H1 (cell line): ENCODE results near the gene CLTCL1. TPM values are rescaled to one million over a fixed set of nuclear protein-coding genes. Genes with fewer than 3 reads are reported as not detected.

Experiments used
- CTCF ChIA-PET: fragments of 300-600 bp; sonication (Branson Sonifier 250); formaldehyde crosslinking; loops from one replicate; lab custom pipeline; 2021; ENCODE audit not compliant: partially characterized antibody; lab: Charles Lee
- POLR2A ChIA-PET: fragments of 300-600 bp; sonication (Branson Sonifier 250); formaldehyde crosslinking; loops from one replicate; lab custom pipeline; 2021; ENCODE audit warnings: inconsistent platforms; ENCODE audit not compliant: partially characterized antibody; lab: Charles Lee
- DNase-seq, 2 experiments: peaks; one replicate each; pipeline versions ENCODE4 v3.0.0 to v3.0.0-alpha.2; 2010 to 2022; ENCODE audit warnings: low spot score in 2 of 2, low read depth in 1 of 2, mixed read lengths in 1 of 2
- FAIRE-seq: peaks from 2 replicates; lab custom pipeline; 2011; peaks lifted over from hg19 to GRCh38; lab: Jason Lieb, UNC
- H2AFZ ChIP-seq: 2 replicates; pipeline ENCODE4 v1.8.1; 2012; ENCODE audit warnings: low read length, inconsistent platforms
- H2AK5ac ChIP-seq: 2 replicates; pipeline ENCODE4 v1.6.1; 2013; ENCODE audit warnings: low read depth, low read length
- H2BK120ac ChIP-seq: replicated peaks from 2 replicates; pipeline ENCODE3; 2013; ENCODE audit warnings: low read depth, low read length, inconsistent platforms
- H2BK12ac ChIP-seq: 2 replicates; pipeline ENCODE4 v1.6.1; 2013; ENCODE audit warnings: low read depth, low read length
- H2BK15ac ChIP-seq: 2 replicates; pipeline ENCODE4 v1.6.1; 2013; ENCODE audit warnings: low read length
- H2BK20ac ChIP-seq: 2 replicates; pipeline ENCODE4 v1.6.1; 2013; ENCODE audit warnings: low read length
- H2BK5ac ChIP-seq: 2 replicates; pipeline ENCODE4 v1.6.1; 2013; ENCODE audit warnings: low read depth, low read length
- H3K14ac ChIP-seq: 2 replicates; pipeline ENCODE4 v1.6.1; 2013; ENCODE audit warnings: inconsistent platforms; ENCODE audit not compliant: insufficient read length
- H3K18ac ChIP-seq: 2 replicates; pipeline ENCODE4 v1.6.1; 2013; ENCODE audit warnings: low read length; ENCODE audit errors: extremely low read depth
- H3K23ac ChIP-seq: 2 replicates; pipeline ENCODE4 v1.6.1; 2013; ENCODE audit warnings: inconsistent platforms; ENCODE audit not compliant: insufficient read length
- H3K23me2 ChIP-seq: 2 replicates; pipeline ENCODE4 v1.6.1; 2013; ENCODE audit warnings: low read depth, low read length
- H3K27ac ChIP-seq: 2 replicates; pipeline ENCODE4 v1.6.1; 2011; ENCODE audit warnings: low read depth, low read length, inconsistent platforms
- H3K27me3 ChIP-seq, 4 experiments: replicated peaks in 1 of 4; 1 replicate in 1 of 4; 2 replicates in 3 of 4; pipeline versions ENCODE4 v1.6.1 to v1.8.1; 2011 to 2013; ENCODE audit warnings: low read length in 3 of 4, mild to moderate bottlenecking in 3 of 4, inconsistent platforms in 2 of 4, mixed read lengths in 2 of 4, moderate library complexity in 1 of 4; ENCODE audit not compliant: control insufficient read depth in 3 of 4, insufficient read depth in 3 of 4; ENCODE audit errors: extremely low read depth in 1 of 4
- H3K36me3 ChIP-seq, 4 experiments: 2 replicates each; pipeline versions ENCODE4 v1.6.1 to v1.8.1; 2011 to 2013; ENCODE audit warnings: mild to moderate bottlenecking in 4 of 4, low read length in 3 of 4, moderate library complexity in 2 of 4, control low read depth in 1 of 4, inconsistent platforms in 1 of 4; ENCODE audit not compliant: insufficient read depth in 4 of 4, control insufficient read depth in 2 of 4
- H3K4ac ChIP-seq: replicated peaks from 2 replicates; pipeline ENCODE3; 2013; ENCODE audit warnings: low read length, low read depth, mixed read lengths, inconsistent platforms; ENCODE audit not compliant: insufficient read length
- H3K4me1 ChIP-seq, 4 experiments: replicated peaks in 1 of 4; 1 replicate in 1 of 4; 2 replicates in 3 of 4; pipeline versions ENCODE4 v1.6.1 to v1.8.1; 2011 to 2013; ENCODE audit warnings: low read length in 3 of 4, inconsistent platforms in 2 of 4, mixed read lengths in 1 of 4; ENCODE audit not compliant: insufficient read depth in 4 of 4, control insufficient read depth in 3 of 4
- H3K4me2 ChIP-seq, 2 experiments: 2 replicates each; pipeline versions ENCODE4 v1.6.1 to v1.8.1; 2011 to 2013; ENCODE audit warnings: low read depth in 2 of 2, low read length in 2 of 2, control low read depth in 1 of 2, inconsistent platforms in 1 of 2, mild to moderate bottlenecking in 1 of 2; ENCODE audit not compliant: insufficient read depth in 1 of 2
- H3K4me3 ChIP-seq, 4 experiments: fragments of 200-600, 300-600 bp in 1 of 4; sonication (generic), shearing (Covaris generic), sonication (Bioruptor Twin) in 1 of 4; 2 replicates each; pipeline versions ENCODE4 v1.5.1 to v1.8.1; 2011 to 2016; ENCODE audit warnings: low read length in 4 of 4, low read depth in 3 of 4, control low read depth in 2 of 4, inconsistent platforms in 2 of 4, mild to moderate bottlenecking in 2 of 4, mixed read lengths in 1 of 4, moderate library complexity in 1 of 4; ENCODE audit not compliant: insufficient read depth in 2 of 4; ENCODE audit errors: extremely low read depth in 1 of 4
- H3K56ac ChIP-seq: replicated peaks from 2 replicates; pipeline ENCODE3; 2013; ENCODE audit warnings: low read depth, mild to moderate bottlenecking, mixed read lengths, low read length, inconsistent platforms; ENCODE audit not compliant: insufficient read length
- H3K79me1 ChIP-seq: 2 replicates; pipeline ENCODE4 v1.6.1; 2013; ENCODE audit warnings: low read depth, low read length, control low read depth
- H3K79me2 ChIP-seq, 2 experiments: 2 replicates each; pipeline versions ENCODE4 v1.6.1 to v1.8.1; 2012 to 2013; ENCODE audit warnings: low read length in 2 of 2, mild to moderate bottlenecking in 2 of 2, inconsistent platforms in 1 of 2; ENCODE audit not compliant: insufficient read depth in 2 of 2, control insufficient read depth in 1 of 2
- H3K9ac ChIP-seq, 4 experiments: replicated peaks in 1 of 4; 1 replicate in 1 of 4; 2 replicates in 3 of 4; pipeline versions ENCODE4 v1.6.1 to v1.8.1; 2011 to 2013; ENCODE audit warnings: low read depth in 3 of 4, low read length in 3 of 4, control low read depth in 2 of 4, mild to moderate bottlenecking in 2 of 4, moderate library complexity in 2 of 4, inconsistent platforms in 1 of 4; ENCODE audit errors: extremely low read depth in 1 of 4
- H3K9me3 ChIP-seq, 2 experiments: 2 replicates each; pipeline versions ENCODE4 v1.6.1 to v1.8.1; 2012 to 2013; ENCODE audit warnings: mild to moderate bottlenecking in 2 of 2, moderate library complexity in 2 of 2, control low read depth in 1 of 2, inconsistent platforms in 1 of 2, low read depth in 1 of 2, low read length in 1 of 2, mixed read lengths in 1 of 2; ENCODE audit not compliant: insufficient read depth in 2 of 2
- H4K20me1 ChIP-seq, 2 experiments: replicated peaks in 1 of 2; 2 replicates each; pipeline versions ENCODE3 to v1.8.1; 2011 to 2013; ENCODE audit warnings: inconsistent platforms in 2 of 2, low read length in 2 of 2, mild to moderate bottlenecking in 1 of 2; ENCODE audit not compliant: insufficient read depth in 2 of 2, control insufficient read depth in 1 of 2
- H4K5ac ChIP-seq: 2 replicates; pipeline ENCODE4 v1.6.1; 2013; ENCODE audit warnings: low read length, low read depth, mixed read lengths, inconsistent platforms; ENCODE audit not compliant: insufficient read length
- H4K8ac ChIP-seq: 2 replicates; pipeline ENCODE4 v1.8.0; 2013; ENCODE audit warnings: mild to moderate bottlenecking, moderate library complexity, low read length, inconsistent platforms; ENCODE audit not compliant: insufficient read depth; ENCODE audit errors: extremely low read depth
- H4K91ac ChIP-seq: replicated peaks from 2 replicates; pipeline ENCODE3; 2013; ENCODE audit warnings: low read length, mixed read lengths, inconsistent platforms; ENCODE audit not compliant: insufficient read length
- ATF2 ChIP-seq: IDR thresholded peaks from 2 replicates; pipeline ENCODE4 v1.6.1; 2012; ENCODE audit warnings: low read length, inconsistent platforms
- CREB1 ChIP-seq: IDR thresholded peaks from 2 replicates; pipeline ENCODE4 v1.6.1; 2012; ENCODE audit warnings: inconsistent platforms
- GTF2F1 ChIP-seq: IDR thresholded peaks from 2 replicates; pipeline ENCODE4 v1.6.1; 2012; ENCODE audit warnings: low read depth, low read length, improper control_type of control experiment, borderline replicate concordance
- JUN ChIP-seq: IDR thresholded peaks from 2 replicates; pipeline ENCODE4 v1.6.1; 2011; ENCODE audit warnings: low read depth, mild to moderate bottlenecking, improper control_type of control experiment, low read length
- RBBP5 ChIP-seq: IDR thresholded peaks from 2 replicates; pipeline ENCODE4 v1.7.1; 2012; ENCODE audit warnings: low read depth, mild to moderate bottlenecking, inconsistent platforms, low read length, moderate library complexity, borderline replicate concordance
- RNF2 ChIP-seq: fragments of 200-900, 300-1000 bp; sonication (generic); IDR thresholded peaks from 2 replicates; pipeline ENCODE4 v1.7.1; 2016; ENCODE audit warnings: borderline replicate concordance, low read depth, mild to moderate bottlenecking, antibody characterized with exemption, low read length; ENCODE audit not compliant: poor library complexity, severe bottlenecking; ENCODE audit errors: missing control alignments
- SAP30 ChIP-seq: fragments of 300-600 bp; sonication (generic); IDR thresholded peaks from 2 replicates; pipeline ENCODE4 v1.7.1; 2012; ENCODE audit warnings: low read length, moderate library complexity, mild to moderate bottlenecking, inconsistent platforms; ENCODE audit not compliant: insufficient read depth, insufficient replicate concordance
- SIX5 ChIP-seq: IDR thresholded peaks from 2 replicates; pipeline ENCODE4 v1.6.1; 2011; ENCODE audit warnings: mild to moderate bottlenecking, low read depth, low read length
- SP1 ChIP-seq: IDR thresholded peaks from 2 replicates; pipeline ENCODE4 v1.6.1; 2011; ENCODE audit warnings: low read depth, low read length
- USF2 ChIP-seq: IDR thresholded peaks from 2 replicates; pipeline ENCODE4 v1.6.1; 2011; ENCODE audit warnings: low read length, improper control_type of control experiment
- ZNF274 ChIP-seq: IDR thresholded peaks from 2 replicates; pipeline ENCODE4 v1.7.0; 2012; ENCODE audit warnings: low read length, borderline replicate concordance; ENCODE audit errors: extremely low read depth
- WGBS, 2 experiments: shearing (Covaris generic) in 1 of 2; methylation state at CpG; one replicate each; pipeline versions ENCODE4 v1.1.6 to v1.1.7; 2013 to 2015; ENCODE audit warnings: low lambda C conversion rate in 2 of 2, mixed read lengths in 2 of 2, inconsistent platforms in 1 of 2, low coverage in 1 of 2, missing lambda C conversion rate in 1 of 2; ENCODE audit not compliant: insufficient replicate concordance in 2 of 2, insufficient coverage in 1 of 2, insufficient read length in 1 of 2; ENCODE audit errors: extremely low coverage in 1 of 2, missing lambda C conversion rate in 1 of 2; 5-methylcytosine and 5-hydroxymethylcytosine counted together
- polyA plus RNA-seq, 7 experiments: library from polyadenylated mRNA; depleted of rRNA in 3 of 7; stranded (reverse) in 5 of 7; unstranded in 2 of 7; fragments of >200 nt in 5 of 7; fragments of 200-250 nt in 2 of 7; gene quantifications; 1 replicate in 5 of 7; 2 replicates in 1 of 7; 4 replicates in 1 of 7; pipeline versions ENCODE4 v1.2.1 to v1.2.3, GENCODE V29; 2011 to 2013; ENCODE audit warnings: missing spikeins in 2 of 7, mixed read lengths in 2 of 7
- total RNA-seq: library from RNA; stranded (reverse); fragmentation: NEBNext Ultra II Directional; extraction: Animal tissue kit (Norgen Biotek cat#: 25700); gene quantifications from 2 replicates; pipeline ENCODE4 v1.2.1, GENCODE V29; 2021

Gene CLTCL1
- total and polyA plus RNA-seq, 2 of the 8 experiments (the other 6 are each of a cell fraction or from before 2014, with no cell fraction given), result 12.4 to 17.0 TPM

GRCh38 chr22:19204640-19205039 lies 86.9 kb downstream of the CLTCL1 start:
- no peak overlapping the region for H2BK15ac ChIP-seq
- POLR2A ChIA-PET, result interaction anchor here (0.6 to 1.2 kb wide), 3 partner anchors 10 to 344 kb away, joined by 3 to 4 read pairs (median 3); no protein-coding TSS in a partner anchor
- TF ChIP-seq ZNF274 (no peak), JUN (no peak), SP1 (no peak), RNF2 (no peak), GTF2F1 (no peak), RBBP5 (no peak), USF2 (no peak), SIX5 (no peak), SAP30 (no peak), ATF2 (no peak), CREB1 (no peak)

More at GRCh38 chr22:19204640-19205039, 86.9 kb downstream of the CLTCL1 start:
- H2BK12ac ChIP-seq, result no peak overlapping the region
- no peaks in the 10 kb centered on the region for H3K79me1 ChIP-seq
- H3K4me1 ChIP-seq, result 0 out of 7 replicates have a peak, but pooled peaks cover 0 to 2% (median 0%) of the 10 kb centered on the region in 4 experiments
- H2AK5ac ChIP-seq, result no peak overlapping the region
- H3K9ac ChIP-seq, result no peak overlapping the region
- H3K18ac ChIP-seq, result no peak overlapping the region
- H3K79me2 ChIP-seq, result no peaks in the 10 kb centered on the region
- no peak overlapping the region for H2BK5ac ChIP-seq
- no peak overlapping the region for H3K56ac ChIP-seq
- H2AFZ ChIP-seq, result no peak overlapping the region
- no peak overlapping the region for H3K4ac ChIP-seq
- FAIRE-seq, result no peak
- no peak overlapping the region for H3K14ac ChIP-seq
- no peaks in the 10 kb centered on the region for H3K23me2 ChIP-seq
- no peak overlapping the region for H3K4me2 ChIP-seq
- H3K36me3 ChIP-seq, result peaks cover under 1 to 14% (median 6%) of the 10 kb centered on the region in 4 experiments; a peak in 7 of 8 replicates
- no peak overlapping the region for H2BK20ac ChIP-seq
- no peak for DNase-seq
- H4K91ac ChIP-seq, result no peak overlapping the region
- WGBS, 2 experiments, result 93% methylated on average over 4 of the region's 4 CpGs; no CpG with 5 or more reads in 1 of the 2 experiments
- no peaks in the 10 kb centered on the region for H3K9me3 ChIP-seq
- no peak overlapping the region for H4K8ac ChIP-seq
- CTCF ChIA-PET, result interaction anchor here (1.4 kb wide), 2 partner anchors 16 to 25 kb away, joined by 3 to 5 read pairs; no protein-coding TSS in a partner anchor
- H2BK120ac ChIP-seq, result no peak overlapping the region
- no peak overlapping the region for H3K23ac ChIP-seq
- H3K27ac ChIP-seq, result no peak overlapping the region
- H3K4me3 ChIP-seq, result no peak overlapping the region
- peaks cover 0 to 3% of the 10 kb centered on the region in 2 experiments for H4K20me1 ChIP-seq
- no peak overlapping the region for H4K5ac ChIP-seq
- no peaks in the 10 kb centered on the region for H3K27me3 ChIP-seq
